Measurements from ENCODE around the gene PRADC1.
A peak's percentile ranks its signal among the peaks of the same experiment; 100 is the strongest.
"Not testable (repeated sequence)": the region's sequence is repeated elsewhere in the genome, so short reads cannot be mapped to it uniquely, and the experiment has no call there.

PRADC1 gene

GRCh38 chr2:73208258-73208657 lies 24.8 kb downstream of the PRADC1 start:
- TF ChIP-seq CTCF (IDR thresholded peaks at IDR 0.05; ENCODE audit: control insufficient read depth, insufficient read depth, low read depth, low read length, missing control alignments), result no peak
- H3K4me3 ChIP-seq (ENCODE audit: control insufficient read depth, low read depth, low read length), result no peak overlapping the region
- DNase-seq (ENCODE audit: low read depth), result no peak

GRCh38 chr2:73205611-73206010 lies 27.4 kb downstream of the PRADC1 start:
- no peak for TF ChIP-seq CTCF (IDR thresholded peaks at IDR 0.05; ENCODE audit: control insufficient read depth, insufficient read depth, low read depth, low read length, missing control alignments)
- H3K4me3 ChIP-seq (ENCODE audit: control insufficient read depth, low read depth, low read length), result no peak overlapping the region
- peak; percentile 21 for DNase-seq (ENCODE audit: low read depth)

DNA sequence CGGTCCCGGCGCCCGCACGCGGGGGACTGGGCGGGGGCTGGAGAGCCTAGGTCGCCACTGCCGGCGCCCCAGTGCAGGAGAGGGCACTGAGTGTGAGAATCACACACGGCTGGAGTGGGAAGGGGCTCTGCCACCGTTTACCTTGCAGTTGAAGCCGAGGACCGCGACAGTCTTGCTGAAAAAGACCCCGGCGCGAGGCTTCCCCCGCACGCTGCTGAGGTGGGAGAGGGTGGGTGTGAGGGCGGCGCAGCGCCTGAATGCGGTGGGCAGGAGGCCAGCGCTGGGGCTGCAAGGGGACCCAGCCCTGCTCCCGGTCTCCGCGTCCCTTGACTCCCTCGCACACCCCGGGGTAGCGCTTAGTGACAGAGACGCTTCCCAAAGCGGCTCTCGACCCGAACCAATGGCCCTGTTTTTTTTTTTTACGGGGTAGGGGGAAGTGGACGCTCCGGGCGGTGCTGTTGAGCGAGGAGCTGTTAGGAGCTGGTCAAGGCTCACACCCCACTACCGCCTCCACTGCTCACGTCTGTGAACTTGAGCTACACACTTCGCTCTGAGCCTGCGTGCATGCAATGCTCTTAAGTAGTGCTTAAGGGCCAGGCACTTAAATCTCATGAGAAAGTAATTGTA lies 29.9 kb downstream of the PRADC1 start:
- DNase-seq (ENCODE audit: low read depth), result no peak
- H3K4me3 ChIP-seq (ENCODE audit: control insufficient read depth, low read depth, low read length), result no peak overlapping the region
- no peak for TF ChIP-seq CTCF (IDR thresholded peaks at IDR 0.05; ENCODE audit: control insufficient read depth, insufficient read depth, low read depth, low read length, missing control alignments)

- H3K4me3 ChIP-seq (ENCODE audit: control insufficient read depth, low read depth, low read length), result peak within 1 kb of the TSS; percentile 16
- no peak for TF ChIP-seq CTCF (IDR thresholded peaks at IDR 0.05; ENCODE audit: control insufficient read depth, insufficient read depth, low read depth, low read length, missing control alignments)
- no peak for DNase-seq (ENCODE audit: low read depth)
Observed at GRCh38 chr2:73202156-73203054, 30.6 kb downstream of the PRADC1 start, which contains the start of gene NOTO. Gene NOTO, plus strand, starts transcription at chr2:73202574. Its CDS starts 93 bp downstream, at chr2:73202667.

DNA sequence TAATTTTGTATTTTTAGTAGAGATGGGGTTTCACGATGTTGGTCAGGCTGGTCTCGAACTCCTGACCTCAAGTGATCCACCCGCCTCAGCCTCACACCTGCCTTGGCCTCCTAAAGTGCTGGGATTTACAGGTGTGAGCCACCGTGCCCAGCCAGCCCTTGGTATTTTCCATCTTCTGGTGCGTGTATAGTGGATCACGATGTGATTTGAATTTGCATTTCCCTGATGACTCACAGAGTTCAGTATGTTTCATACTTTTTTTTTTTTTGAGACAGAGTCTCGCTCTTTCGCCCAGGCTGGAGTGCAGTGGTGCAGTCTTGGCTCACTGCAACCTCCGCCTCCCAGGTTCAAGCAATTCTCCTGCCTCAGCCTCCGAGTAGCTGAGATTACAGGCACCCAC lies 32.8 kb downstream of the PRADC1 start:
- DNase-seq (ENCODE audit: low read depth); H3K4me3 ChIP-seq (ENCODE audit: control insufficient read depth, low read depth, low read length): not testable (repeated sequence)

DNA sequence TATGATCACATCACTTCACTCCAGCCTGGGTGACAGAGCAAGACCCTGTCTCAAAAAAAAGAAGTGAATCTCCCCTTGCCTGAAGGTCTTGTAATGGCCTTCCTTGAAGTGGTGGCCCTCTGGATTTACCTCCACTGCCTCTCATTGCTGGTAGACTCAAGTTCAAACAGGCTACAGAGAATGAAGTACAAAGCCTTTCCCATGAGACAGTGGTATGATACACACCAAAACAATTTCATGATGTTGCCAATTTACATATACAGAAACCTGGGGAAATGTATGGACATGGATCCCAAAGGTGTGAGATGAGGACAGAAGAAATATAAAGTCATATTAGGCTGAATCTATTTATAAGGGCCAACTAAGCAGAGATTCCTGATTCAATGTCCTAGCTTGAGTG lies 35.5 kb downstream of the PRADC1 start:
- no peak overlapping the region for H3K4me3 ChIP-seq (ENCODE audit: control insufficient read depth, low read depth, low read length)
- DNase-seq (ENCODE audit: low read depth), result no peak
- no peak for TF ChIP-seq CTCF (IDR thresholded peaks at IDR 0.05; ENCODE audit: control insufficient read depth, insufficient read depth, low read depth, low read length, missing control alignments)

DNA sequence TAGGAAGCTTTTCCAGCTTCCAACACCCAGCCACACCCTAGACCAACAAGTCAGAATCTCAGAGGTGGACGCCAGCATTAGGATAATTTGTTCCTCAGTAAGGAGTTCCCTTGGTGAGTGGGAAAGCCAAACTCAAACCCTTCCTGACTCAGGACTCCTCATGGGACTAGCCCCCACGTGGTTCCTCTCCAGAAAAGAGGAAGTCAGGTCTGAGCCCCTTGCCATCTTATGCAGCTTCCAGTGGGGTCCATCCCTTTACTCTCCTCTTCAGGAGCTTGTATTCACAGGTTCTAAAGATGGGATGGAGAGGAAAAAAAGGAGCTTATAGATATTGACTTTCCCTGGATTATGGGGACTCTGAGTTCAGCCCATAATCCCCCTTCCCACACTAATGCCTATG lies 45.5 kb downstream of the PRADC1 start:
- no peak for DNase-seq (ENCODE audit: low read depth)
- no peak for TF ChIP-seq CTCF (IDR thresholded peaks at IDR 0.05; ENCODE audit: control insufficient read depth, insufficient read depth, low read depth, low read length, missing control alignments)
- H3K4me3 ChIP-seq (ENCODE audit: control insufficient read depth, low read depth, low read length), result no peak overlapping the region
